ENCODE data around the gene FIBIN. TPM values are rescaled to one million over a fixed set of nuclear protein-coding genes. Genes with fewer than 3 reads are reported as not detected.

Gene FIBIN
- total RNA-seq, 1 donor from 2014 or later: not detected

- Mint-ChIP-seq H3K36me3 (ENCODE audit: low read depth, unreplicated experiment) (no peaks in the 10 kb centered on the region), H3K4me3 (ENCODE audit: unreplicated experiment) (no peak overlapping the region), H3K27ac (ENCODE audit: unreplicated experiment) (no peak overlapping the region), H3K27me3 (ENCODE audit: unreplicated experiment) (no peaks in the 10 kb centered on the region), H3K9me3 (ENCODE audit: unreplicated experiment) (no peaks in the 10 kb centered on the region), H3K4me1 (ENCODE audit: unreplicated experiment) (no peaks in the 10 kb centered on the region)
- no peak for TF ChIP-seq CTCF (IDR thresholded peaks at IDR 0.05; ENCODE audit: unreplicated experiment)
- no peak for DNase-seq (ENCODE audit: low spot score)
These were observed 6.6 kb upstream of the FIBIN start for GRCh38 chr11:26987272-26987671.

DNA sequence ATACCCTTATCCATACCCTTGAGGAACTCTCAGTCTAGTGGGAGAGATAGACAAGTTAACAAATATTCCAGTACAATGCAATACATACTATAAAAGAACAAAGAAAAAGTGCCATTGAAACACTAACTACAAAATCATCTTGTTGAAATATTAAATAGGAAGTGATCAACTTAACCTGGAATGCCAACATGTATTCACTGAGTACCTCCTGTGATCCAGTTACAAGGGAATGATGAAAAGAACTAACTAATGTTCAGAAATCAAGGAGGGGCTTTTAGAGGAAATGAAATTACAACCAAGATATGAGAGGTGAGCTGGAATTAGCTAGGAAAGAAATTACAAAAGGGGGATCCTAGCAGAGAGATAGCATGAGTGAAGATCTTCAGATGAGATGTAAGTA lies 6.2 kb upstream of the FIBIN start:
- Mint-ChIP-seq H3K36me3 (ENCODE audit: low read depth, unreplicated experiment) (no peaks in the 10 kb centered on the region), H3K4me3 (ENCODE audit: unreplicated experiment) (no peak overlapping the region), H3K4me1 (ENCODE audit: unreplicated experiment) (no peaks in the 10 kb centered on the region), H3K27me3 (ENCODE audit: unreplicated experiment) (no peaks in the 10 kb centered on the region), H3K27ac (ENCODE audit: unreplicated experiment) (no peak overlapping the region), H3K9me3 (ENCODE audit: unreplicated experiment) (no peaks in the 10 kb centered on the region)
- DNase-seq (ENCODE audit: low spot score): no peak
- no peak for TF ChIP-seq CTCF (IDR thresholded peaks at IDR 0.05; ENCODE audit: unreplicated experiment)

DNA sequence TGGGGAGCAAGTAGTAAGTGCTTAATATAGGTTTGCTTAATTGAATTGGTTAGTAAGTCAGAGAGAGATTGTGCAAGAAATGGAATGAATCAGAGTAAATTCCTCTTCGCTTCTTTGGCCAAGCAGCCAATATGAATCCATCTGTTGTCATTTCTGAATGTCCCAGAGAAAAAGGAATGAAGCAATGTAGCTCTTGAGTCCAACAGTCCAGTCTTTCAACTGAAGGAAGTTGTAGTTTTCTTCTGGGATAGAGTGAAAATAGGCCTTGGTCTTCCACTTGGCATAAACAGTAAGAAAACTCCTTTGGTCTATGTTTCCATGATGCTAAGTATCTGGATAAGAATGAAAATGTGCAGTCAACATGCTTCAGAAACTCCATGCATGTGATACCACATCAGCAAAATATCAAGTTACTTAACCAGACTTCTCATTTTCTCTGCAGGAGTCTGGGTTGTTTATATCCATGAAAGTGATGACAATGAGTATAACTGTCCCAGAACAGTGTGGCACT lies 1.8 kb upstream of the FIBIN start:
- no peak for TF ChIP-seq CTCF (IDR thresholded peaks at IDR 0.05; ENCODE audit: unreplicated experiment)
- DNase-seq (ENCODE audit: low spot score): no peak
- H3K27me3 Mint-ChIP-seq (ENCODE audit: unreplicated experiment): no peaks in the 10 kb centered on the region
- H3K27ac Mint-ChIP-seq (ENCODE audit: unreplicated experiment): no peak overlapping the region
- H3K4me1 Mint-ChIP-seq (ENCODE audit: unreplicated experiment): no peaks in the 10 kb centered on the region
- H3K9me3 Mint-ChIP-seq (ENCODE audit: unreplicated experiment): no peaks in the 10 kb centered on the region
- H3K4me3 Mint-ChIP-seq (ENCODE audit: unreplicated experiment): no peak overlapping the region
- H3K36me3 Mint-ChIP-seq (ENCODE audit: low read depth, unreplicated experiment): no peaks in the 10 kb centered on the region

- H3K27me3 Mint-ChIP-seq (ENCODE audit: unreplicated experiment): no peaks in the 10 kb centered on the region
- TF ChIP-seq CTCF (IDR thresholded peaks at IDR 0.05; ENCODE audit: unreplicated experiment): no peak
- DNase-seq (ENCODE audit: low spot score): no peak
- H3K36me3 Mint-ChIP-seq (ENCODE audit: low read depth, unreplicated experiment): no peaks in the 10 kb centered on the region
- H3K9me3 Mint-ChIP-seq (ENCODE audit: unreplicated experiment): no peaks in the 10 kb centered on the region
- H3K4me1 Mint-ChIP-seq (ENCODE audit: unreplicated experiment): no peaks in the 10 kb centered on the region
- peak overlapping the region; percentile 64 for H3K4me3 Mint-ChIP-seq (ENCODE audit: unreplicated experiment)
- no peak overlapping the region for H3K27ac Mint-ChIP-seq (ENCODE audit: unreplicated experiment)
These were observed 751 bp downstream of the FIBIN start for GRCh38 chr11:26994631-26995095.

DNA sequence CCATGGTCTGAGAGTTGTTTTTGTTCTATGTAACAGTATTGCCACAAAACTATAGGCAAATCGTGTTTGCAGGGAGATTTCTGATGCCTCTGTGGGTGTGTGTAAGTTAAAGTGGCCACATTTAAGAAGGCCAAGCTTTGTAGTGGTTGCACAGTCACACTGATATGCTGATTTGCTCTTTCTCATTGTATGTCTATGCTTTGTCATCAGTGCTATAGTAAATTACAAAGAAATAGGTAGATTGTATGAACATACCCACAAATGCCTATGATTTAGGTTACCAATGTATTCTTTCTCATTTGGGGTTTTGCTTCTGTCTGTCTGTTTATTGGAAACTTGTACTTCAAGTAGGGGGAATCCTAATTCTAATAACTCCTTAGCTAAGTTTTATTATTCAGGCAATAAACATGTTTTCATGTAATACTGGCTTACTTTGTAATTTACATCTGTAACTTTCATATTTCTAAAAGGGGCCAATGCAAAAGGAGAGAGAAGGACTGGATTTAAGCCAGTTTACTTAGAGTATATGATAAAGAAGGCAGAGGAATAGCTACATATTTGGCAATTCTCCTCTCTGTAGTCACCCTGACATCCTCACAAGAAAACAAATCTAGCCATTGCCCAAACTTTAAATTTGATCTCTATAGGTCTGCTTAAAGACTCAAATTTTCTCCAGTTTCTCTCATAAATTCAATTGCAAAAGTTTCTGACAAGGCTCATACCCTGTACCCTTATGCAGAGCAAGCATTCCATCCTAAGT lies 2.0 kb downstream of the FIBIN start:
- H3K4me1 Mint-ChIP-seq (ENCODE audit: unreplicated experiment): no peaks in the 10 kb centered on the region

More for the DNA sequence above, 2.0 kb downstream of the FIBIN start:
- no peak for DNase-seq (ENCODE audit: low spot score)
- no peak overlapping the region for H3K4me3 Mint-ChIP-seq (ENCODE audit: unreplicated experiment)
- H3K9me3 Mint-ChIP-seq (ENCODE audit: unreplicated experiment): no peaks in the 10 kb centered on the region
- H3K36me3 Mint-ChIP-seq (ENCODE audit: low read depth, unreplicated experiment): no peaks in the 10 kb centered on the region
- no peak for TF ChIP-seq CTCF (IDR thresholded peaks at IDR 0.05; ENCODE audit: unreplicated experiment)
- no peaks in the 10 kb centered on the region for H3K27me3 Mint-ChIP-seq (ENCODE audit: unreplicated experiment)
- no peak overlapping the region for H3K27ac Mint-ChIP-seq (ENCODE audit: unreplicated experiment)

Data from endothelial cell (in vitro differentiated cells).